ENCODE data around the gene FBXO42. TPM values are rescaled to one million over a fixed set of nuclear protein-coding genes. Genes with fewer than 3 reads are reported as not detected.

FBXO42 gene
- total and polyA plus RNA-seq, 2 of the 8 experiments (the other 6 are each of a cell fraction or from before 2014, with no cell fraction given): 15.1 to 17.0 TPM

- TF ChIP-seq NANOG (IDR thresholded peaks at IDR 0.05; ENCODE audit: insufficient read depth, low read depth, low read length, poor library complexity, severe bottlenecking) (no peak), SRF (IDR thresholded peaks at IDR 0.05; ENCODE audit: low read depth, low read length) (no peak), BACH1 (IDR thresholded peaks at IDR 0.05; ENCODE audit: low read length) (no peak), TAF1 (IDR thresholded peaks at IDR 0.05; ENCODE audit: low read depth, low read length) (no peak), ATF3 (IDR thresholded peaks at IDR 0.05; ENCODE audit: insufficient read depth, low read depth, low read length) (no peak)
Observed at GRCh38 chr1:16217061-16217785, 135.1 kb downstream of the FBXO42 start (continued).
